ENCODE results near the gene PHLPP1. TPM values are rescaled to one million over a fixed set of nuclear protein-coding genes. Genes with fewer than 3 reads are reported as not detected.

Gene PHLPP1
- total RNA-seq, 1 experiment from 2014 or later = 14.7 TPM

DNA sequence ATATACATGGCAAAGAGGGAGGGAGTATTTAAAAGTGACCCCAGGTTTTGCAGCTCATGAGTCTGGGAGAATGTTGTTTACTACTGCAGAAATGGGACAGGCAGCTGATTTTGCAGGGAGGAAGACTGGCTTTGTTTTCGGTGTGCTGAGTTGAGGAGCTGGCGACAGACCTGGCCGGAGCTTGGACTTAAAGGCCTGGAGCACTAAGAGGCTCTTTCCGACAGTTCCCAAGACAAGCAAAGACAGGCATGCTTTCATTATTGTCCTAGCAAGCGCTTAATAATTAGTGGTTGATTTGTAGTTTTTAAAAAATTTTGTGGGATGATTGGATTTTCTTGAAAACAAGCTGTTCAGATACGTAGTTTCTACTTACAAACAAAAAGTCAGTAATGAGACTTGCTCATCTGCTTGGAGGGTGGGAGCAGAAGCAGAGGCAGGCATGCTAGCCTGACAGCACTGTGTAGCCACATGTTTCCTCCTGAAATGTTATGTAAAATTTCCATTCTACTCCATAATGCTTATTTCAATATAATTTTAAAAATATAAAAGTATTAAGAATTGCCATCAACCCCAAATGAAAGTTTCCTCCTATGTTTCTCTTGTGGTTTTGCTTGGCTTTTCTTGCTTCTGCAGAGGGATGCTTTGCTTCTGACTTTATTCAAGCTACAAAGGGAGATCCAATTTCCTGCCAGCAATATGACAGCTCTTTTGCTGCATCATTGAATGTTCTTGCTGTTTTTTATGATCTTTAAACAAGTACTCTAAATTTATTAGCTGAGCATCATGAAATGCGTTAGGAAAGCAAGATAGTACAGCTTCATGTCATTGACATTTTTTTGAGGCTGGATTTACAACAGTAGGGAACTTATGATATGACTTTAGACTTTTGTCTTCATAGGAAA is 75.8 kb downstream of the PHLPP1 start (continued):
- TF ChIP-seq EZH2phosphoT487 (IDR thresholded peaks at IDR 0.05; ENCODE audit: borderline replicate concordance) (no peak), TCF7L2 (IDR thresholded peaks at IDR 0.05; ENCODE audit: borderline replicate concordance, extremely low read depth, insufficient read depth, insufficient read length) (no peak)
- TF ChIP-seq, protein P1, sequence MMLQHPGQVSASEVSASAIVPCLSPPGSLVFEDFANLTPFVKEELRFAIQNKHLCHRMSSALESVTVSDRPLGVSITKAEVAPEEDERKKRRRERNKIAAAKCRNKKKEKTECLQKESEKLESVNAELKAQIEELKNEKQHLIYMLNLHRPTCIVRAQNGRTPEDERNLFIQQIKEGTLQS (IDR thresholded peaks at IDR 0.05) = no peak
- TF ChIP-seq, protein P2, sequence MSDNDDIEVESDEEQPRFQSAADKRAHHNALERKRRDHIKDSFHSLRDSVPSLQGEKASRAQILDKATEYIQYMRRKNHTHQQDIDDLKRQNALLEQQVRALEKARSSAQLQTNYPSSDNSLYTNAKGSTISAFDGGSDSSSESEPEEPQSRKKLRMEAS (IDR thresholded peaks at IDR 0.05) = no peak

DNA sequence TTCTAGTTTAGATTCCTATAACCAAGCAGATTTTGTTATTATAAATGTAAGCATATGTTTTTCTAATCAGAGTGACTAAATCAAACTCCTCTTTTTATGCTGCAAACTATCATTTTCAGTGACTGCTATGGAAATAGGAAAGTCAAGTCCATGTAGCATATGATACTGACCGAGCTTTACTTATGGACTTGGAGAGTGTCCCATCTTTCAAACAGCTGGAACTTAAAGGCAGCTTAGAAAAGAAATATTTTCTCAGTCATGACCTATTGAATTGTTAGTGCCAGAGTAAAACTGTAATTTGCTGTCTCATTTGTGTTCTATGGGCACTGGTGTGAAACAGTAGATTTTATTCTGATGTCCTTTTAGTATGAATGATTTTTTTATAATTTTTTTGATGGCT is 76.7 kb downstream of the PHLPP1 start:
- no peaks in the 10 kb centered on the region for H3K36me3 ChIP-seq (ENCODE audit: control insufficient read depth in 1 of 2, insufficient read depth in 2 of 2, low read length in 2 of 2)
- H3K27me3 ChIP-seq (ENCODE audit: insufficient read depth, low read length) = no peaks in the 10 kb centered on the region
- no peak for DNase-seq (ENCODE audit: low read depth, low spot score)
- ChIA-PET POLR2A (no interaction called here), RAD21 (ENCODE audit: low non-redundant PET in 1 of 2, low total read pairs in 2 of 2, uncharacterized antibody in 2 of 2, unreplicated experiment in 2 of 2) (no interaction called here), CTCF (no interaction called here)
- no peak overlapping the region for H3K4me2 ChIP-seq (ENCODE audit: low read length)
- peaks cover 22% of the 10 kb centered on the region for H3K79me2 ChIP-seq (ENCODE audit: insufficient read depth, low read length)
- no peak overlapping the region for H3K4me3 ChIP-seq (replicated peaks in 1 of 2; ENCODE audit: low read depth in 1 of 2, low read length in 2 of 2)
- H2AFZ ChIP-seq (ENCODE audit: low read depth, low read length, poor library complexity, severe bottlenecking) = no peak overlapping the region
- ATAC-seq = no peak
- no peaks in the 10 kb centered on the region for H4K20me1 ChIP-seq (ENCODE audit: insufficient read depth)
- BruUV-seq (replicated peaks) = no TSS peak
- H3K9me2 ChIP-seq (ENCODE audit: insufficient read depth) = no peaks in the 10 kb centered on the region
- intact Hi-C loops (cut with micrococcal nuclease) = no loop called here
- peaks cover 14 to 18% of the 10 kb centered on the region in 2 experiments; a peak in 3 of 4 replicates for H3K4me1 ChIP-seq (ENCODE audit: control insufficient read depth in 1 of 2, insufficient read depth in 2 of 2, low read length in 2 of 2)
- no peak overlapping the region for H3K27ac ChIP-seq (ENCODE audit: low read depth, low read length)
- no peaks in the 10 kb centered on the region for H3K9me3 ChIP-seq (ENCODE audit: control insufficient read depth in 1 of 2, insufficient read depth in 1 of 2, low read depth in 1 of 2, low read length in 2 of 2)
- H3K9ac ChIP-seq (ENCODE audit: low read length) = no peak overlapping the region
- TF ChIP-seq ZFX (IDR thresholded peaks at IDR 0.05) (no peak), RAD21 (IDR thresholded peaks at IDR 0.05; ENCODE audit: low read depth) (no peak), POLR2A (IDR thresholded peaks at IDR 0.05; ENCODE audit: borderline replicate concordance, extremely low read depth, insufficient read depth, insufficient read length) (no peak), ELF1 (IDR thresholded peaks at IDR 0.05; ENCODE audit: borderline replicate concordance, low read depth) (no peak), JUND (IDR thresholded peaks at IDR 0.05) (no peak), TCF7L2 (IDR thresholded peaks at IDR 0.05; ENCODE audit: borderline replicate concordance, extremely low read depth, insufficient read depth, insufficient read length) (no peak), SRF (IDR thresholded peaks at IDR 0.05; ENCODE audit: low read depth) (no peak), SP1 (IDR thresholded peaks at IDR 0.05; ENCODE audit: low read depth) (no peak)
- TF ChIP-seq, protein P3, sequence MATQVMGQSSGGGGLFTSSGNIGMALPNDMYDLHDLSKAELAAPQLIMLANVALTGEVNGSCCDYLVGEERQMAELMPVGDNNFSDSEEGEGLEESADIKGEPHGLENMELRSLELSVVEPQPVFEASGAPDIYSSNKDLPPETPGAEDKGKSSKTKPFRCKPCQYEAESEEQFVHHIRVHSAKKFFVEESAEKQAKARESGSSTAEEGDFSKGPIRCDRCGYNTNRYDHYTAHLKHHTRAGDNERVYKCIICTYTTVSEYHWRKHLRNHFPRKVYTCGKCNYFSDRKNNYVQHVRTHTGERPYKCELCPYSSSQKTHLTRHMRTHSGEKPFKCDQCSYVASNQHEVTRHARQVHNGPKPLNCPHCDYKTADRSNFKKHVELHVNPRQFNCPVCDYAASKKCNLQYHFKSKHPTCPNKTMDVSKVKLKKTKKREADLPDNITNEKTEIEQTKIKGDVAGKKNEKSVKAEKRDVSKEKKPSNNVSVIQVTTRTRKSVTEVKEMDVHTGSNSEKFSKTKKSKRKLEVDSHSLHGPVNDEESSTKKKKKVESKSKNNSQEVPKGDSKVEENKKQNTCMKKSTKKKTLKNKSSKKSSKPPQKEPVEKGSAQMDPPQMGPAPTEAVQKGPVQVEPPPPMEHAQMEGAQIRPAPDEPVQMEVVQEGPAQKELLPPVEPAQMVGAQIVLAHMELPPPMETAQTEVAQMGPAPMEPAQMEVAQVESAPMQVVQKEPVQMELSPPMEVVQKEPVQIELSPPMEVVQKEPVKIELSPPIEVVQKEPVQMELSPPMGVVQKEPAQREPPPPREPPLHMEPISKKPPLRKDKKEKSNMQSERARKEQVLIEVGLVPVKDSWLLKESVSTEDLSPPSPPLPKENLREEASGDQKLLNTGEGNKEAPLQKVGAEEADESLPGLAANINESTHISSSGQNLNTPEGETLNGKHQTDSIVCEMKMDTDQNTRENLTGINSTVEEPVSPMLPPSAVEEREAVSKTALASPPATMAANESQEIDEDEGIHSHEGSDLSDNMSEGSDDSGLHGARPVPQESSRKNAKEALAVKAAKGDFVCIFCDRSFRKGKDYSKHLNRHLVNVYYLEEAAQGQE (IDR thresholded peaks at IDR 0.05; ENCODE audit: low read depth) = no peak
- TF ChIP-seq, protein P2 (IDR thresholded peaks at IDR 0.05) = no peak
- TF ChIP-seq, protein P4, sequence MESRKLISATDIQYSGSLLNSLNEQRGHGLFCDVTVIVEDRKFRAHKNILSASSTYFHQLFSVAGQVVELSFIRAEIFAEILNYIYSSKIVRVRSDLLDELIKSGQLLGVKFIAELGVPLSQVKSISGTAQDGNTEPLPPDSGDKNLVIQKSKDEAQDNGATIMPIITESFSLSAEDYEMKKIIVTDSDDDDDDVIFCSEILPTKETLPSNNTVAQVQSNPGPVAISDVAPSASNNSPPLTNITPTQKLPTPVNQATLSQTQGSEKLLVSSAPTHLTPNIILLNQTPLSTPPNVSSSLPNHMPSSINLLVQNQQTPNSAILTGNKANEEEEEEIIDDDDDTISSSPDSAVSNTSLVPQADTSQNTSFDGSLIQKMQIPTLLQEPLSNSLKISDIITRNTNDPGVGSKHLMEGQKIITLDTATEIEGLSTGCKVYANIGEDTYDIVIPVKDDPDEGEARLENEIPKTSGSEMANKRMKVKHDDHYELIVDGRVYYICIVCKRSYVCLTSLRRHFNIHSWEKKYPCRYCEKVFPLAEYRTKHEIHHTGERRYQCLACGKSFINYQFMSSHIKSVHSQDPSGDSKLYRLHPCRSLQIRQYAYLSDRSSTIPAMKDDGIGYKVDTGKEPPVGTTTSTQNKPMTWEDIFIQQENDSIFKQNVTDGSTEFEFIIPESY (IDR thresholded peaks at IDR 0.05; ENCODE audit: extremely low read depth, insufficient replicate concordance, low read length) = no peak
- TF ChIP-seq, protein P1 (IDR thresholded peaks at IDR 0.05) = no peak
- TF ChIP-seq, protein P5, sequence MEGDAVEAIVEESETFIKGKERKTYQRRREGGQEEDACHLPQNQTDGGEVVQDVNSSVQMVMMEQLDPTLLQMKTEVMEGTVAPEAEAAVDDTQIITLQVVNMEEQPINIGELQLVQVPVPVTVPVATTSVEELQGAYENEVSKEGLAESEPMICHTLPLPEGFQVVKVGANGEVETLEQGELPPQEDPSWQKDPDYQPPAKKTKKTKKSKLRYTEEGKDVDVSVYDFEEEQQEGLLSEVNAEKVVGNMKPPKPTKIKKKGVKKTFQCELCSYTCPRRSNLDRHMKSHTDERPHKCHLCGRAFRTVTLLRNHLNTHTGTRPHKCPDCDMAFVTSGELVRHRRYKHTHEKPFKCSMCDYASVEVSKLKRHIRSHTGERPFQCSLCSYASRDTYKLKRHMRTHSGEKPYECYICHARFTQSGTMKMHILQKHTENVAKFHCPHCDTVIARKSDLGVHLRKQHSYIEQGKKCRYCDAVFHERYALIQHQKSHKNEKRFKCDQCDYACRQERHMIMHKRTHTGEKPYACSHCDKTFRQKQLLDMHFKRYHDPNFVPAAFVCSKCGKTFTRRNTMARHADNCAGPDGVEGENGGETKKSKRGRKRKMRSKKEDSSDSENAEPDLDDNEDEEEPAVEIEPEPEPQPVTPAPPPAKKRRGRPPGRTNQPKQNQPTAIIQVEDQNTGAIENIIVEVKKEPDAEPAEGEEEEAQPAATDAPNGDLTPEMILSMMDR (IDR thresholded peaks at IDR 0.05 in 2 of 3, conservative IDR thresholded peaks at IDR 0.05 in 1 of 3; ENCODE audit: borderline replicate concordance in 1 of 3, insufficient read depth in 1 of 3, low read depth in 2 of 3, low read length in 2 of 3) = no peak

Measured in HCT116 (cell line).